ENCODE measurements around the gene CALR3. TPM values are rescaled to one million over a fixed set of nuclear protein-coding genes. Genes with fewer than 3 reads are reported as not detected.

CALR3 gene
- total RNA-seq, result not detected

DNA sequence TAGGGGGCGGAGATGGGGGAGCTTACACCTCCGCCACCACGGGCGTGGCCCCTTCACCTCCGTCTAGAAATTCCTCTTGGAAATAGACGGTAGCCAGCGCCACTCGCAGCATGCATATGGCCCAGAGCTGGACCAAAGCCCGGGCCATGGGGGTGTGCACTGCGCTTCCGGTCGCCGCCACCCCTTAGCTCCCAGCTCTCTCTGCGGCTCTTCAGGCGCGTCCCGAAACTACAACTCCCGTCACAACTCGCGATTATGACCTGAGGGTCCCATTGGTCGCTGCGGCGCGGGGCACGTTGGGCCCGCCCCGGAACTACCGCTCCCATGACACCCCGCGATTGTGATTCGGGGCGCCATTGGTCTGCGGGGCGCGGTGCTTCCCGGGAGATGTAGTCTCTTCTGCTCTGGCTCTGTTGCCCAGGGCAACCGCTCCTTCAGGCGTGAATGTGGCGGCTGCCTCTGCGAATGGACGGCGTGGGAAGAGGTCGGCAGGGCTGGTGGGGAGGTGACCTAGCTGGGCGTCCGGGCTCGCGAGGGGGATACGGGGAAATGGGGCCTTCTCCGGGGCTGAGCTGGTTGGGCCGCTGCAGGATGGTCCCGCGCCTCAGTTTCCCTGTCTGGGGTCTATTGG, at the start of gene CALR3, which contains the start of gene C19orf44:
TSS of gene CALR3 (minus strand) at position 186 of the 631 bp plus-strand sequence. CDS start at position 148, 38 bp downstream.
TSS of gene C19orf44 (plus strand) at position 413 of the 631 bp plus-strand sequence. CDS start 4,399 bp downstream, outside the sequence.

GRCh38 chr19:16542045-16542909, 46.3 kb upstream of the CALR3 start, which contains the start of gene CHERP:
Gene CHERP, minus strand, starts transcription at chr19:16542437. Its CDS starts 59 bp downstream, at chr19:16542378.

Small RNA genes lying within 50 kb of the gene (small RNA-seq; reads per million reads assigned to genes)
- gene RN7SL146P, result 0 reads per million in 2 donors

Other genes with a start within 250 kb of the CALR3 start
- 1 to 10 TPM in 1 of 2 donors, under 1 TPM in 1; under 0.01 to 5.3 TPM for gene KLF2, start 171.3 kb downstream of the CALR3 start, total RNA-seq
- gene EPS15L1, start 24.2 kb downstream of the CALR3 start, total RNA-seq, result 10 to 100 TPM; 10.7 to 18.3 TPM
- 1 to 10 TPM; 4.7 to 6.9 TPM for gene C19orf44, start 227 bp upstream of the CALR3 start, total RNA-seq
- gene CHERP, start 46.3 kb upstream of the CALR3 start, total RNA-seq, result 10 to 100 TPM in 1 of 2 donors, 1 to 10 TPM in 1; 6.2 to 10.7 TPM
- gene SLC35E1, start 76.2 kb upstream of the CALR3 start, total RNA-seq, result 10 to 100 TPM; 15.7 to 17.6 TPM
- 1 to 10 TPM; 5.9 to 8.7 TPM for gene MED26, start 132.0 kb upstream of the CALR3 start, total RNA-seq
- 10 to 100 TPM; 49.2 to 50.3 TPM for gene SMIM7, start 164.0 kb upstream of the CALR3 start, total RNA-seq
- 1 to 10 TPM; 1.4 to 2.3 TPM for gene TMEM38A, start 165.0 kb upstream of the CALR3 start, total RNA-seq
- not detected for gene NWD1, start 223.7 kb upstream of the CALR3 start, total RNA-seq